Inflammatory macrophage treated with lipopolysaccharide for 1 hour (primary cell): ENCODE results near the gene VPS37B.

Experiments used
- DNase-seq, 2 donors: peaks; one replicate each; pipeline ENCODE4 v3.0.0-alpha.2; 2020 to 2022

The VPS37B gene

GRCh38 chr12:122864894-122865253 lies 31.1 kb downstream of the VPS37B start:
- no peak for DNase-seq

GRCh38 chr12:122862872-122863701 lies 32.8 kb downstream of the VPS37B start:
- DNase-seq: no peak

- no peak for DNase-seq
Measured at GRCh38 chr12:122862110-122862634, 33.8 kb downstream of the VPS37B start.

GRCh38 chr12:122861587-122861970 lies 34.3 kb downstream of the VPS37B start:
- DNase-seq: no peak

GRCh38 chr12:122860854-122861586 lies 34.9 kb downstream of the VPS37B start:
- DNase-seq: no peak

- DNase-seq: peak; percentile 46 to 90
Measured at GRCh38 chr12:122860040-122860853, 35.7 kb downstream of the VPS37B start.

- DNase-seq: no peak
Measured at GRCh38 chr12:122859303-122860039, 36.5 kb downstream of the VPS37B start.

- no peak for DNase-seq
Measured at GRCh38 chr12:122858591-122859302, 37.2 kb downstream of the VPS37B start.

- DNase-seq: no peak
Measured at GRCh38 chr12:122858171-122858570, 37.8 kb downstream of the VPS37B start.

- no peak for DNase-seq
Measured at GRCh38 chr12:122856999-122857671, 38.8 kb downstream of the VPS37B start.

- no peak for DNase-seq
Measured at GRCh38 chr12:122855928-122856831, 39.7 kb downstream of the VPS37B start.

GRCh38 chr12:122855071-122855829 lies 40.7 kb downstream of the VPS37B start:
- DNase-seq: no peak

- DNase-seq: no peak
Measured at GRCh38 chr12:122854554-122854953, 41.4 kb downstream of the VPS37B start.

GRCh38 chr12:122853582-122854245 lies 42.2 kb downstream of the VPS37B start:
- DNase-seq: no peak

GRCh38 chr12:122852336-122853275 lies 43.3 kb downstream of the VPS37B start:
- DNase-seq: no peak

GRCh38 chr12:122851820-122852219 lies 44.1 kb downstream of the VPS37B start:
- DNase-seq: no peak

GRCh38 chr12:122850695-122851350 lies 45.1 kb downstream of the VPS37B start:
- peak; percentile 44 to 46 for DNase-seq
